WTC11 (cell line): Measurements from ENCODE around the gene SCYL1. TPM values are rescaled to one million over a fixed set of nuclear protein-coding genes. Genes with fewer than 3 reads are reported as not detected.

Source experiments
- ATAC-seq: fragments of 200-7000 bp; cut with Tn5 transposase; 2 replicates; pipeline ENCODE4 v1.10.0; 2021; ENCODE audit warnings: mild to moderate bottlenecking, moderate library complexity
- CTCF ChIA-PET: fragments of 300-600 bp; sonication (Branson Sonifier 250); formaldehyde crosslinking; loops from one replicate; lab custom pipeline; 2021; ENCODE audit warnings: antibody characterized with exemption; lab: Charles Lee
- POLR2A ChIA-PET: fragments of 350-600 bp; sonication (Branson Sonifier 250); formaldehyde crosslinking; loops from one replicate; lab custom pipeline; 2021; ENCODE audit warnings: antibody characterized with exemption; lab: Charles Lee
- DNase-seq: peaks from one replicate; pipeline ENCODE4 v3.0.0; 2021; ENCODE audit warnings: low spot score
- H3K27ac Mint-ChIP-seq: 2 replicates; pipeline ENCODE4 v1.8.0; 2021; ENCODE audit warnings: mixed read lengths
- H3K27me3 Mint-ChIP-seq: 2 replicates; pipeline ENCODE4 v1.8.0; 2021; ENCODE audit warnings: low read depth, mild to moderate bottlenecking, moderate library complexity, mixed read lengths
- H3K36me3 Mint-ChIP-seq: 2 replicates; pipeline ENCODE4 v1.8.0; 2021; ENCODE audit warnings: mixed read lengths
- H3K4me1 Mint-ChIP-seq: 2 replicates; pipeline ENCODE4 v1.8.0; 2022; ENCODE audit warnings: mixed read lengths
- H3K4me3 Mint-ChIP-seq: 2 replicates; pipeline ENCODE4 v1.8.0; 2021; ENCODE audit warnings: mild to moderate bottlenecking, moderate library complexity, mixed read lengths
- H3K9me3 Mint-ChIP-seq: 2 replicates; pipeline ENCODE4 v1.8.0; 2021; ENCODE audit warnings: mixed read lengths
- CBFB ChIP-seq: sonication (generic); formaldehyde crosslinking; IDR thresholded peaks from 2 replicates; pipeline ENCODE4 v1.8.1; 2022; ENCODE audit warnings: mild to moderate bottlenecking, low read depth, missing genetic modification reagents
- FOXP1 ChIP-seq: sonication (generic); formaldehyde crosslinking; IDR thresholded peaks from 2 replicates; pipeline ENCODE4 v1.8.0; 2022; ENCODE audit warnings: missing genetic modification reagents, mild to moderate bottlenecking, moderate library complexity, borderline replicate concordance
- TCF7 ChIP-seq: sonication (generic); formaldehyde crosslinking; IDR thresholded peaks from 2 replicates; pipeline ENCODE4 v1.8.0; 2022; ENCODE audit warnings: mild to moderate bottlenecking, low read depth, missing genetic modification reagents, moderate library complexity
- ZMAT4 ChIP-seq: fragments of 250-450 bp; sonication (Bioruptor Pico); IDR thresholded peaks from 2 replicates; pipeline ENCODE4 v1.9.0; 2021; ENCODE audit warnings: mild to moderate bottlenecking
- ZNF396 ChIP-seq: fragments of 250-450 bp; sonication (Bioruptor Pico); IDR thresholded peaks from 2 replicates; pipeline ENCODE4 v1.8.0; 2021; ENCODE audit warnings: mild to moderate bottlenecking, moderate library complexity, borderline replicate concordance
- total RNA-seq: library from RNA; stranded (reverse); gene quantifications from 3 replicates; pipeline ENCODE4 v1.2.3, GENCODE V29; 2021
- TF ChIP-seq, protein P1 (sequence below): sonication (generic); formaldehyde crosslinking; IDR thresholded peaks from 2 replicates; pipeline ENCODE4 v1.8.1; 2022; ENCODE audit warnings: low read depth, missing genetic modification reagents, borderline replicate concordance
- TF ChIP-seq, protein P2 (sequence below): fragments of 250-450 bp; sonication (Bioruptor Pico); IDR thresholded peaks from 2 replicates; pipeline ENCODE4 v1.8.0; 2021; ENCODE audit warnings: mild to moderate bottlenecking
- TF ChIP-seq, protein P3 (sequence below): sonication (generic); formaldehyde crosslinking; IDR thresholded peaks from 2 replicates; pipeline ENCODE4 v1.8.1; 2023; ENCODE audit warnings: mild to moderate bottlenecking, missing genetic modification reagents
- TF ChIP-seq, protein P4 (sequence below): fragments of 250-450 bp; sonication (Bioruptor Pico); IDR thresholded peaks from 2 replicates; pipeline ENCODE4 v1.9.0; 2021; ENCODE audit warnings: mild to moderate bottlenecking, borderline replicate concordance
- TF ChIP-seq, protein P5 (sequence below): sonication (generic); formaldehyde crosslinking; IDR thresholded peaks from 2 replicates; pipeline ENCODE4 v1.8.0; 2022; ENCODE audit warnings: mild to moderate bottlenecking, missing genetic modification reagents

The SCYL1 gene
- total RNA-seq, 1 experiment from 2014 or later: 76.8 TPM

GRCh38 chr11:65478388-65479183, 46.3 kb upstream of the SCYL1 start:
- TF ChIP-seq, protein P1, sequence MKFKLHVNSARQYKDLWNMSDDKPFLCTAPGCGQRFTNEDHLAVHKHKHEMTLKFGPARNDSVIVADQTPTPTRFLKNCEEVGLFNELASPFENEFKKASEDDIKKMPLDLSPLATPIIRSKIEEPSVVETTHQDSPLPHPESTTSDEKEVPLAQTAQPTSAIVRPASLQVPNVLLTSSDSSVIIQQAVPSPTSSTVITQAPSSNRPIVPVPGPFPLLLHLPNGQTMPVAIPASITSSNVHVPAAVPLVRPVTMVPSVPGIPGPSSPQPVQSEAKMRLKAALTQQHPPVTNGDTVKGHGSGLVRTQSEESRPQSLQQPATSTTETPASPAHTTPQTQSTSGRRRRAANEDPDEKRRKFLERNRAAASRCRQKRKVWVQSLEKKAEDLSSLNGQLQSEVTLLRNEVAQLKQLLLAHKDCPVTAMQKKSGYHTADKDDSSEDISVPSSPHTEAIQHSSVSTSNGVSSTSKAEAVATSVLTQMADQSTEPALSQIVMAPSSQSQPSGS (CRISPR knock-in tag): no peak
- TF ChIP-seq ZMAT4 (CRISPR knock-in tag): no peak
- TF ChIP-seq, protein P2, sequence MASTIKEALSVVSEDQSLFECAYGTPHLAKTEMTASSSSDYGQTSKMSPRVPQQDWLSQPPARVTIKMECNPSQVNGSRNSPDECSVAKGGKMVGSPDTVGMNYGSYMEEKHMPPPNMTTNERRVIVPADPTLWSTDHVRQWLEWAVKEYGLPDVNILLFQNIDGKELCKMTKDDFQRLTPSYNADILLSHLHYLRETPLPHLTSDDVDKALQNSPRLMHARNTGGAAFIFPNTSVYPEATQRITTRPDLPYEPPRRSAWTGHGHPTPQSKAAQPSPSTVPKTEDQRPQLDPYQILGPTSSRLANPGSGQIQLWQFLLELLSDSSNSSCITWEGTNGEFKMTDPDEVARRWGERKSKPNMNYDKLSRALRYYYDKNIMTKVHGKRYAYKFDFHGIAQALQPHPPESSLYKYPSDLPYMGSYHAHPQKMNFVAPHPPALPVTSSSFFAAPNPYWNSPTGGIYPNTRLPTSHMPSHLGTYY (CRISPR knock-in tag): no peak
- 0 out of 2 replicates have a peak, but pooled peaks have one; percentile 37 for TF ChIP-seq TCF7 (CRISPR knock-in tag)
- 0 out of 2 replicates have a peak, but pooled peaks have one; percentile 51 for TF ChIP-seq FOXP1 (CRISPR knock-in tag)
- TF ChIP-seq, protein P3, sequence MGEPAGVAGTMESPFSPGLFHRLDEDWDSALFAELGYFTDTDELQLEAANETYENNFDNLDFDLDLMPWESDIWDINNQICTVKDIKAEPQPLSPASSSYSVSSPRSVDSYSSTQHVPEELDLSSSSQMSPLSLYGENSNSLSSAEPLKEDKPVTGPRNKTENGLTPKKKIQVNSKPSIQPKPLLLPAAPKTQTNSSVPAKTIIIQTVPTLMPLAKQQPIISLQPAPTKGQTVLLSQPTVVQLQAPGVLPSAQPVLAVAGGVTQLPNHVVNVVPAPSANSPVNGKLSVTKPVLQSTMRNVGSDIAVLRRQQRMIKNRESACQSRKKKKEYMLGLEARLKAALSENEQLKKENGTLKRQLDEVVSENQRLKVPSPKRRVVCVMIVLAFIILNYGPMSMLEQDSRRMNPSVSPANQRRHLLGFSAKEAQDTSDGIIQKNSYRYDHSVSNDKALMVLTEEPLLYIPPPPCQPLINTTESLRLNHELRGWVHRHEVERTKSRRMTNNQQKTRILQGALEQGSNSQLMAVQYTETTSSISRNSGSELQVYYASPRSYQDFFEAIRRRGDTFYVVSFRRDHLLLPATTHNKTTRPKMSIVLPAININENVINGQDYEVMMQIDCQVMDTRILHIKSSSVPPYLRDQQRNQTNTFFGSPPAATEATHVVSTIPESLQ (CRISPR knock-in tag): no peak
- TF ChIP-seq, protein P4, sequence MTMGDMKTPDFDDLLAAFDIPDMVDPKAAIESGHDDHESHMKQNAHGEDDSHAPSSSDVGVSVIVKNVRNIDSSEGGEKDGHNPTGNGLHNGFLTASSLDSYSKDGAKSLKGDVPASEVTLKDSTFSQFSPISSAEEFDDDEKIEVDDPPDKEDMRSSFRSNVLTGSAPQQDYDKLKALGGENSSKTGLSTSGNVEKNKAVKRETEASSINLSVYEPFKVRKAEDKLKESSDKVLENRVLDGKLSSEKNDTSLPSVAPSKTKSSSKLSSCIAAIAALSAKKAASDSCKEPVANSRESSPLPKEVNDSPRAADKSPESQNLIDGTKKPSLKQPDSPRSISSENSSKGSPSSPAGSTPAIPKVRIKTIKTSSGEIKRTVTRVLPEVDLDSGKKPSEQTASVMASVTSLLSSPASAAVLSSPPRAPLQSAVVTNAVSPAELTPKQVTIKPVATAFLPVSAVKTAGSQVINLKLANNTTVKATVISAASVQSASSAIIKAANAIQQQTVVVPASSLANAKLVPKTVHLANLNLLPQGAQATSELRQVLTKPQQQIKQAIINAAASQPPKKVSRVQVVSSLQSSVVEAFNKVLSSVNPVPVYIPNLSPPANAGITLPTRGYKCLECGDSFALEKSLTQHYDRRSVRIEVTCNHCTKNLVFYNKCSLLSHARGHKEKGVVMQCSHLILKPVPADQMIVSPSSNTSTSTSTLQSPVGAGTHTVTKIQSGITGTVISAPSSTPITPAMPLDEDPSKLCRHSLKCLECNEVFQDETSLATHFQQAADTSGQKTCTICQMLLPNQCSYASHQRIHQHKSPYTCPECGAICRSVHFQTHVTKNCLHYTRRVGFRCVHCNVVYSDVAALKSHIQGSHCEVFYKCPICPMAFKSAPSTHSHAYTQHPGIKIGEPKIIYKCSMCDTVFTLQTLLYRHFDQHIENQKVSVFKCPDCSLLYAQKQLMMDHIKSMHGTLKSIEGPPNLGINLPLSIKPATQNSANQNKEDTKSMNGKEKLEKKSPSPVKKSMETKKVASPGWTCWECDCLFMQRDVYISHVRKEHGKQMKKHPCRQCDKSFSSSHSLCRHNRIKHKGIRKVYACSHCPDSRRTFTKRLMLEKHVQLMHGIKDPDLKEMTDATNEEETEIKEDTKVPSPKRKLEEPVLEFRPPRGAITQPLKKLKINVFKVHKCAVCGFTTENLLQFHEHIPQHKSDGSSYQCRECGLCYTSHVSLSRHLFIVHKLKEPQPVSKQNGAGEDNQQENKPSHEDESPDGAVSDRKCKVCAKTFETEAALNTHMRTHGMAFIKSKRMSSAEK (CRISPR knock-in tag): no peak
- TF ChIP-seq, protein P5, sequence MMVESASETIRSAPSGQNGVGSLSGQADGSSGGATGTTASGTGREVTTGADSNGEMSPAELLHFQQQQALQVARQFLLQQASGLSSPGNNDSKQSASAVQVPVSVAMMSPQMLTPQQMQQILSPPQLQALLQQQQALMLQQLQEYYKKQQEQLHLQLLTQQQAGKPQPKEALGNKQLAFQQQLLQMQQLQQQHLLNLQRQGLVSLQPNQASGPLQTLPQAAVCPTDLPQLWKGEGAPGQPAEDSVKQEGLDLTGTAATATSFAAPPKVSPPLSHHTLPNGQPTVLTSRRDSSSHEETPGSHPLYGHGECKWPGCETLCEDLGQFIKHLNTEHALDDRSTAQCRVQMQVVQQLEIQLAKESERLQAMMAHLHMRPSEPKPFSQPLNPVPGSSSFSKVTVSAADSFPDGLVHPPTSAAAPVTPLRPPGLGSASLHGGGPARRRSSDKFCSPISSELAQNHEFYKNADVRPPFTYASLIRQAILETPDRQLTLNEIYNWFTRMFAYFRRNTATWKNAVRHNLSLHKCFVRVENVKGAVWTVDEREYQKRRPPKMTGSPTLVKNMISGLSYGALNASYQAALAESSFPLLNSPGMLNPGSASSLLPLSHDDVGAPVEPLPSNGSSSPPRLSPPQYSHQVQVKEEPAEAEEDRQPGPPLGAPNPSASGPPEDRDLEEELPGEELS: no peak
- no peak for TF ChIP-seq ZNF396
- TF ChIP-seq CBFB (CRISPR knock-in tag): no peak
- POLR2A ChIA-PET: interaction anchor here (1.2 to 5.6 kb wide), 8 partner anchors 10 to 62 kb away, joined by 3 to 248 read pairs (median 23); partner anchors contain the start of genes MALAT1 and NEAT1
- CTCF ChIA-PET: interaction anchor here (1.1 to 6.5 kb wide), 15 partner anchors 10 to 164 kb away, joined by 3 to 129 read pairs (median 5); partner anchors contain the start of genes CDC42EP2, FAM89B, MALAT1 and ZNRD2
- no peak overlapping the region for H3K27ac Mint-ChIP-seq
- ATAC-seq (no peak), DNase-seq (no peak)
- no peaks in the 10 kb centered on the region; the same call in 1 of the 2 replicates for H3K27me3 Mint-ChIP-seq
- no peaks in the 10 kb centered on the region for H3K9me3 Mint-ChIP-seq
- H3K36me3 Mint-ChIP-seq: no peaks in the 10 kb centered on the region
- no peak overlapping the region for H3K4me3 Mint-ChIP-seq
- peaks cover 36% of the 10 kb centered on the region for H3K4me1 Mint-ChIP-seq
